HepG2 (cell line): ENCODE data around the gene FNDC3B. TPM values are rescaled to one million over a fixed set of nuclear protein-coding genes. Genes with fewer than 3 reads are reported as not detected.
A peak's percentile ranks its signal among the peaks of the same experiment; 100 is the strongest.

ENCODE experiments used
- BHLHE40 ChIP-seq: IDR thresholded peaks from 2 replicates; pipeline ENCODE4 v1.6.1; 2011; ENCODE audit warnings: low read length, improper control_type of control experiment
- BRCA1 ChIP-seq: sonication (generic); formaldehyde crosslinking; IDR thresholded peaks from 2 replicates; pipeline ENCODE4 v1.4.0; 2020; ENCODE audit warnings: missing genetic modification reagents
- CBX2 ChIP-seq, 2 experiments: fragments of 200-600 bp in 1 of 2; sonication (generic); formaldehyde crosslinking in 1 of 2; IDR thresholded peaks; 2 replicates each; pipeline versions ENCODE4 v1.7.0 to v1.8.1; 2018 to 2022; ENCODE audit warnings: low read depth in 2 of 2, low read length in 1 of 2, mild to moderate bottlenecking in 1 of 2, missing genetic modification reagents in 1 of 2
- CBX5 ChIP-seq: sonication (generic); formaldehyde crosslinking; IDR thresholded peaks from 2 replicates; pipeline ENCODE4 v1.4.0; 2020; ENCODE audit warnings: missing genetic modification reagents, borderline replicate concordance
- CSRNP1 ChIP-seq: sonication (generic); formaldehyde crosslinking; IDR thresholded peaks from 2 replicates; pipeline ENCODE4 v1.8.1; 2023; ENCODE audit warnings: mild to moderate bottlenecking, missing genetic modification reagents
- ELF4 ChIP-seq: sonication (generic); formaldehyde crosslinking; IDR thresholded peaks from 2 replicates; pipeline ENCODE4 v1.5.0; 2020; ENCODE audit warnings: missing genetic modification reagents, mild to moderate bottlenecking, moderate library complexity, borderline replicate concordance
- KLF15 ChIP-seq: sonication (generic); formaldehyde crosslinking; IDR thresholded peaks from 2 replicates; pipeline ENCODE4 v1.8.1; 2023; ENCODE audit warnings: borderline replicate concordance, mild to moderate bottlenecking, inconsistent platforms, missing genetic modification reagents, mixed read lengths
- NFE2L2 ChIP-seq: fragments of 150-350 bp; IDR thresholded peaks from 2 replicates; pipeline ENCODE4 v1.6.1; 2014; ENCODE audit warnings: low read length
- PAX8 ChIP-seq: sonication (generic); formaldehyde crosslinking; IDR thresholded peaks from 2 replicates; pipeline ENCODE4 v1.8.0; 2022; ENCODE audit warnings: mild to moderate bottlenecking, missing genetic modification reagents, borderline replicate concordance
- PHF20 ChIP-seq: sonication (generic); formaldehyde crosslinking; IDR thresholded peaks from 2 replicates; pipeline ENCODE4 v1.5.0; 2020; ENCODE audit warnings: mild to moderate bottlenecking, missing genetic modification reagents
- SETDB1 ChIP-seq: sonication (generic); formaldehyde crosslinking; IDR thresholded peaks from 2 replicates; pipeline ENCODE4 v1.5.1; 2020; ENCODE audit warnings: missing genetic modification reagents, mild to moderate bottlenecking, borderline replicate concordance
- SKI ChIP-seq: fragments of 450-650 bp; IDR thresholded peaks from one replicate; pipeline ENCODE4 v1.6.1; 2018; ENCODE audit warnings: mild to moderate bottlenecking; ENCODE audit not compliant: partially characterized antibody
- SMARCE1 ChIP-seq: fragments of 450-650 bp; IDR thresholded peaks from 2 replicates; pipeline ENCODE4 v1.6.1; 2017; ENCODE audit warnings: borderline replicate concordance
- SP140L ChIP-seq: sonication (generic); formaldehyde crosslinking; IDR thresholded peaks from 2 replicates; pipeline ENCODE4 v1.4.0; 2020; ENCODE audit warnings: missing genetic modification reagents, borderline replicate concordance
- SRSF1 ChIP-seq: fragments of 200-400 bp; formaldehyde crosslinking; optimal IDR thresholded peaks from 2 replicates; pipeline ENCODE3; 2017; ENCODE audit warnings: mild to moderate bottlenecking, low read depth, low read length, moderate library complexity
- TAF1 ChIP-seq: sonication (generic); formaldehyde crosslinking; IDR thresholded peaks from 2 replicates; pipeline ENCODE4 v1.4.0; 2020; ENCODE audit warnings: missing genetic modification reagents
- ZBTB25 ChIP-seq: IDR thresholded peaks from 2 replicates; pipeline ENCODE4 v1.6.1; 2018; ENCODE audit warnings: missing genetic modification reagents
- ZFP62 ChIP-seq: sonication (generic); formaldehyde crosslinking; IDR thresholded peaks from 2 replicates; pipeline ENCODE4 v1.4.0; 2020; ENCODE audit warnings: missing genetic modification reagents
- ZMAT3 ChIP-seq: sonication (generic); formaldehyde crosslinking; conservative IDR thresholded peaks from 2 replicates; pipeline ENCODE4 v1.7.0; 2021; ENCODE audit warnings: missing genetic modification reagents
- ZMYM4 ChIP-seq: sonication (generic); formaldehyde crosslinking; IDR thresholded peaks from 2 replicates; pipeline ENCODE4 v1.8.1; 2023; ENCODE audit warnings: mild to moderate bottlenecking, missing genetic modification reagents
- ZNF143 ChIP-seq: sonication (generic); formaldehyde crosslinking; IDR thresholded peaks from 2 replicates; pipeline ENCODE4 v1.4.0; 2020; ENCODE audit warnings: missing genetic modification reagents
- ZNF343 ChIP-seq: sonication (generic); formaldehyde crosslinking; IDR thresholded peaks from 2 replicates; pipeline ENCODE4 v1.4.0; 2020; ENCODE audit warnings: mild to moderate bottlenecking, missing genetic modification reagents
- polyA plus RNA-seq, 8 experiments: library from polyadenylated mRNA; depleted of rRNA in 3 of 8; stranded (reverse) in 7 of 8; unstranded in 1 of 8; fragments of >200 nt; fragmentation: Illumina TruSeq in 4 of 8; extraction: Trizol in 4 of 8; gene quantifications; 2 replicates each; pipeline versions ENCODE4 v1.2.1 to v1.2.3, GENCODE V29; 2011 to 2016; ENCODE audit warnings: low read depth in 4 of 8, missing spikeins in 1 of 8, mixed read lengths in 1 of 8; ENCODE audit not compliant: insufficient read depth in 1 of 8
- total RNA-seq, 5 experiments: library from RNA; depleted of rRNA; stranded (reverse); fragments of >200 nt; fragmentation: Illumina TruSeq; extraction: Trizol; gene quantifications; 2 replicates each; pipeline ENCODE4 v1.2.3, GENCODE V29; 2016; ENCODE audit warnings: low read depth in 1 of 5
- TF ChIP-seq, protein P1 (sequence below): sonication (generic); formaldehyde crosslinking; IDR thresholded peaks from 2 replicates; pipeline ENCODE4 v1.8.0; 2022; ENCODE audit warnings: missing genetic modification reagents, low read depth, mild to moderate bottlenecking, borderline replicate concordance
- TF ChIP-seq, protein P2 (sequence below): sonication (generic); formaldehyde crosslinking; IDR thresholded peaks from 2 replicates; pipeline ENCODE4 v1.8.0; 2022; ENCODE audit warnings: missing genetic modification reagents, mild to moderate bottlenecking, borderline replicate concordance
- TF ChIP-seq, protein P3 (sequence below): sonication (generic); formaldehyde crosslinking; IDR thresholded peaks from 2 replicates; pipeline ENCODE4 v1.4.0; 2020; ENCODE audit warnings: missing genetic modification reagents, borderline replicate concordance

FNDC3B gene
- total and polyA plus RNA-seq, 2 of the 13 experiments (the other 11 are each of a cell fraction or from before 2014, with no cell fraction given), result 74.8 to 103 TPM

GRCh38 chr3:172179680-172180399, 140.5 kb downstream of the FNDC3B start (continued):
- no peak for TF ChIP-seq SETDB1
- TF ChIP-seq, protein P1, sequence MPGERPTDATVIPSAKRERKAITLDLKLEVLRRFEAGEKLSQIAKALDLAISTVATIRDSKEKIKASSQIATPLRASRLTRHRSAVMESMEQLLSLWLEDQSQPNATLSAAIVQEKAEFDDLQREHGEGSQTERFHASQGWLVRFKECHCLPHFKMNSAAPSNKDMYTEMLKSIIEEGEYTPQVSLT, result no peak
- TF ChIP-seq TAF1 (CRISPR knock-in tag), result no peak
- TF ChIP-seq CBX5 (CRISPR knock-in tag), result peak; percentile 59; the same call in 1 of the 2 replicates
- TF ChIP-seq CBX2 (IDR thresholded peaks at IDR 0.05; ENCODE audit: low read depth, low read length), result no peak
- TF ChIP-seq CBX2 (CRISPR knock-in tag; IDR thresholded peaks at IDR 0.05; ENCODE audit: low read depth), result no peak
- no peak for TF ChIP-seq PAX8 (CRISPR knock-in tag)
- TF ChIP-seq ZMYM4 (CRISPR knock-in tag), result peak; percentile 61
- TF ChIP-seq, protein P2, sequence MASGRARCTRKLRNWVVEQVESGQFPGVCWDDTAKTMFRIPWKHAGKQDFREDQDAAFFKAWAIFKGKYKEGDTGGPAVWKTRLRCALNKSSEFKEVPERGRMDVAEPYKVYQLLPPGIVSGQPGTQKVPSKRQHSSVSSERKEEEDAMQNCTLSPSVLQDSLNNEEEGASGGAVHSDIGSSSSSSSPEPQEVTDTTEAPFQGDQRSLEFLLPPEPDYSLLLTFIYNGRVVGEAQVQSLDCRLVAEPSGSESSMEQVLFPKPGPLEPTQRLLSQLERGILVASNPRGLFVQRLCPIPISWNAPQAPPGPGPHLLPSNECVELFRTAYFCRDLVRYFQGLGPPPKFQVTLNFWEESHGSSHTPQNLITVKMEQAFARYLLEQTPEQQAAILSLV (CRISPR knock-in tag), result no peak
- TF ChIP-seq SRSF1, result no peak
- TF ChIP-seq BRCA1 (CRISPR knock-in tag), result peak; percentile 57; the same call in 1 of the 2 replicates
- no peak; the same call in 1 of the 2 replicates for TF ChIP-seq CSRNP1 (CRISPR knock-in tag)
- TF ChIP-seq, protein P3, sequence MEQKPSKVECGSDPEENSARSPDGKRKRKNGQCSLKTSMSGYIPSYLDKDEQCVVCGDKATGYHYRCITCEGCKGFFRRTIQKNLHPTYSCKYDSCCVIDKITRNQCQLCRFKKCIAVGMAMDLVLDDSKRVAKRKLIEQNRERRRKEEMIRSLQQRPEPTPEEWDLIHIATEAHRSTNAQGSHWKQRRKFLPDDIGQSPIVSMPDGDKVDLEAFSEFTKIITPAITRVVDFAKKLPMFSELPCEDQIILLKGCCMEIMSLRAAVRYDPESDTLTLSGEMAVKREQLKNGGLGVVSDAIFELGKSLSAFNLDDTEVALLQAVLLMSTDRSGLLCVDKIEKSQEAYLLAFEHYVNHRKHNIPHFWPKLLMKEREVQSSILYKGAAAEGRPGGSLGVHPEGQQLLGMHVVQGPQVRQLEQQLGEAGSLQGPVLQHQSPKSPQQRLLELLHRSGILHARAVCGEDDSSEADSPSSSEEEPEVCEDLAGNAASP (CRISPR knock-in tag), result peak; percentile 85; the same call in 1 of the 2 replicates
- no peak for TF ChIP-seq ZNF343 (CRISPR knock-in tag)
- no peak for TF ChIP-seq ELF4 (CRISPR knock-in tag)
- TF ChIP-seq ZNF143, result no peak
- no peak for TF ChIP-seq SKI
- no peak for TF ChIP-seq NFE2L2
- TF ChIP-seq ZMAT3, result 0 out of 2 replicates have a peak, but pooled peaks have one; percentile 30
- no peak for TF ChIP-seq SP140L (CRISPR knock-in tag)
- no peak; the same call in 1 of the 2 replicates for TF ChIP-seq ZBTB25 (CRISPR knock-in tag)
- TF ChIP-seq ZFP62 (CRISPR knock-in tag), result no peak
- TF ChIP-seq SMARCE1, result no peak
- no peak for TF ChIP-seq KLF15
- TF ChIP-seq PHF20 (CRISPR knock-in tag), result no peak
- no peak for TF ChIP-seq BHLHE40
